Pons (tissue), 1 donor: ENCODE results near the gene GRIK3.

Experiments used
- DNase-seq: peaks from one replicate; pipeline ENCODE4 v3.0.0-alpha.2; 2016; ENCODE audit warnings: low spot score

The GRIK3 gene

GRCh38 chr1:36829961-36830360 is 204.4 kb downstream of the GRIK3 start:
- no peak for DNase-seq

- peak; percentile 60 for DNase-seq
These were observed 205.2 kb downstream of the GRIK3 start for GRCh38 chr1:36829066-36829465.

GRCh38 chr1:36825226-36825625 is 209.1 kb downstream of the GRIK3 start:
- DNase-seq: no peak

GRCh38 chr1:36824390-36824861 is 209.9 kb downstream of the GRIK3 start:
- no peak for DNase-seq

- no peak for DNase-seq
These were observed 211.7 kb downstream of the GRIK3 start for GRCh38 chr1:36822648-36823047.

GRCh38 chr1:36821386-36821785 is 212.9 kb downstream of the GRIK3 start:
- DNase-seq: no peak

- no peak for DNase-seq
These were observed 215.5 kb downstream of the GRIK3 start for GRCh38 chr1:36818771-36819170.

- no peak for DNase-seq
These were observed 218.0 kb downstream of the GRIK3 start for GRCh38 chr1:36816348-36816747.

GRCh38 chr1:36814774-36815173 is 219.5 kb downstream of the GRIK3 start:
- DNase-seq: no peak

- DNase-seq: no peak
These were observed 220.2 kb downstream of the GRIK3 start for GRCh38 chr1:36814083-36814482.

- DNase-seq: no peak
These were observed 227.1 kb downstream of the GRIK3 start for GRCh38 chr1:36807262-36807661.

GRCh38 chr1:36805979-36806640 is 228.2 kb downstream of the GRIK3 start:
- no peak for DNase-seq

GRCh38 chr1:36804669-36805314 is 229.5 kb downstream of the GRIK3 start:
- DNase-seq: no peak

GRCh38 chr1:36803868-36804570 is 230.3 kb downstream of the GRIK3 start:
- DNase-seq: peak; percentile 28

- DNase-seq: no peak
These were observed 232.3 kb downstream of the GRIK3 start for GRCh38 chr1:36802018-36802417.

GRCh38 chr1:36797761-36798160 is 236.6 kb downstream of the GRIK3 start:
- DNase-seq: no peak

GRCh38 chr1:36796733-36797132 is 237.6 kb downstream of the GRIK3 start:
- no peak for DNase-seq

GRCh38 chr1:36796106-36796590 is 238.2 kb downstream of the GRIK3 start:
- peak; percentile 7 for DNase-seq

GRCh38 chr1:36794460-36794859 is 239.9 kb downstream of the GRIK3 start:
- no peak for DNase-seq

- DNase-seq: no peak
These were observed 240.9 kb downstream of the GRIK3 start for GRCh38 chr1:36793452-36793851.

GRCh38 chr1:36792292-36792691 is 242.0 kb downstream of the GRIK3 start:
- DNase-seq: no peak

- no peak for DNase-seq
These were observed 244.1 kb downstream of the GRIK3 start for GRCh38 chr1:36790191-36790590.

- no peak for DNase-seq
These were observed 244.8 kb downstream of the GRIK3 start for GRCh38 chr1:36789535-36789934.
